ENCODE data around the gene ADAMTS17.
"Not testable (repeated sequence)": the region's sequence is repeated elsewhere in the genome, so short reads cannot be mapped to it uniquely, and the experiment has no call there.

The ADAMTS17 gene

DNA sequence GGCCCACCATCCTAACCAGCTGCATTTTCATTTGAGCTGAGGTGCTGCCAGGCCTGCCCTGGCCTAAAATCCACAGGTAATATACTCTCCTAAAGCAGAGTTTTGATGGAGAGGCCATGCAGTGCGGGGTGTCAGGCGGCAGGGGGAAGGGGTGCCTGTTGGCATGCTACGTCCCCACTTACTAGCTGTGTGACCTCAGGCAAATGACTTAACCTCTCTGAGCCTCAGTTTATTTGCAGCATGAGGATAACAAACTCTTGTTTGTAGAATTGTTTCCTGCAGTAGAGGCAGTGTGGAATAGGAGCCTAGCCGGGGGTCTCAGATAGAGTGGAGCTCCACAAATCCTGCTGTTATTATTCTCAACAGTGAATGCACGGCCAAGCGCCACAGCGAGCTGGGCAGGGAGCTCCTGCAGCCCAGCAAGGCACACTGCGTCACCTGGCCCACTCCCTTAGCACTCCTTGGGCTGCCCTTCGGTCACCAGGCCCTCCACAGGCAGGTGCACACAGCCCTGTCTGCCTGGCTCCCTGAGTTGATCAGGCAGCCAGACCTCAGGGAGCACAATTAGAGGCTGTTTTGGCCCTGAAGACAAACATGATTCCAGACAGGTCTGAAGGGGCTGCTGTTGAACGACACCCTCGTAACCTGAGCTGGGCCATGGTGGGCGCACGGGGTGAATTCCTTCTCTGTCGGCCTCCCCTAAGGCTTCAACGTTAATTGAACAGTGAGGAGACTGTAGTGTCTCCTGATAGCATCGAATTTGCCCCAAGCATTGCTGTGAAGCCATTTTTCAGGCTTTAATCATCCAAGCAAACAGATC is 359.7 kb downstream of the ADAMTS17 start:
- DNase-seq: no peak

DNA sequence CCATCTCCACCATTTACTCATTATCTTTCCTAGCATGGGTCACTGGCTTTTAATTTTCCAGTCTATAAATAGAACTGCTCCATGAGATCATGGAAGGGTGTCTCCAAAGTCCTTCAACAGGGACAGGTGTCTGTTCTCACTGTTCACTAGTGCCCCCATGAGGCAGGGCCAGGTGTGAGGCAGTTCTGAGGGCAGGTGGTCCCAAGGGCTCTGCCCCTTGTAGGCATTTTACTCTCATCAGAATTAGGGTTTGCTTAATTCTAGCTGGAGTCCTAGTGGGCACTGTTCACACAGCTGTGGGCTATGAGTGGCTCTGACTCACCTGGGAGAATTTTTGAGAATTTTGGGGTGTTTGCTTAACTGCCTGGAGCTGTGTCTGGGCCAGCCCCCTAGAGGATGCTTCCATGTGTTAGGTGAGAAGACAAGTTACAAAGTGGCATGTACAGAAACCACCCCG is 360.6 kb downstream of the ADAMTS17 start:
- no peak for DNase-seq

DNA sequence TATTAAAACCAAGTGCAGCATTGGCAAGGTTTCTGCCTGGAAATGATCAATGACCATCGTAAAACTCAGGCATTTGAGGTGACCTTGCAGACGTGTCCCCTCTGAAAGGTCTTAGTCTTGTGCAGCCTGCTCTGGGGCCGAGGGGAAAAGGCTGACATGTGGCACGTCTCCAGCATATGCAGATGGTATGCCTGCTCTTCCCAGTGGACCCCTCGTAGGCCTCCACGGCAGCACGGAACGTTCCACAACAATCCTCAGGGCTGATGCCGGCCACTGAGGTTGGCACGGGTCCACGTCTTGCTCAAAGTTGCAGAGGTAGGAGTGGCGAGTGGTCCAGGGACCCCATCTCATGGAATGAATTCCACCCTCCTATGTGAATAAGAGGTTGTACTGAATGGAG is 361.0 kb downstream of the ADAMTS17 start:
- no peak for DNase-seq

DNA sequence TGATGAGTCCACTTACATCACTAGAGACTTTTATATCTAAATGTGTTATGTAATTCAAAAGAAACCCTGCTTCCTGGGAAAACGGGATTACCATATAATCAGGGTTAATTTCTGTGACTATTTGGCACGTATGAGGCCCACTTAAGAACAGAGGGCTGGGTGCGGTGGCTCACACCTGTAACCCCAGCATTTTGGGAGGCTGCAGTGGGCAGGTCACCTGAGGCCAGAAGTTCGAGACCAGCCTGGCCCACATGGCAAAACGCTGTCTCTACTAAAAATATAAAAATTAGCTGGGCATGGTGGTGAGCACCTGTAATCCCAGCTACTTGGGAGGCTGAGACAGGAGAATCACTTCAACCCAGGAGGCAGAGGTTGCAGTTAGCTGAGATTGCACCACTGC is 361.9 kb downstream of the ADAMTS17 start:
- DNase-seq: not testable (repeated sequence)

DNA sequence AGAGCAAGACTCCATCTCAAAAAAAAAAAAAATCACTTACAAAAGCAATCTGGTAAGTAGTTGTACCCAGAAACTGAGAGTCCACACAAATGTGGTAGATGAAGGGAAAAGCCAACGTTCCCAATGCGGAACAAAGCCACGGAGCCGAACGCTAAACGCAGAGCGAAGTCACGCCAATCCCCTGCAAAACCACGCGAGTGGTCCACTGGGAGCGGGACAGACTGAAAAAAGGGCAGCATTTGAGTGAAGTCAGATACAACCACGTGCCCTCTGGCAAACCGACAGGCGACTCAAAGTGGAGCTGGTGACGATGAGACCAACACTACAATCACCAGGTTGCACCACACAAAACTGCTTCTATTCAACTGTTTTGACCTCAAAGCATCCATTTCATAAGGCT is 362.4 kb downstream of the ADAMTS17 start:
- no peak for DNase-seq

DNA sequence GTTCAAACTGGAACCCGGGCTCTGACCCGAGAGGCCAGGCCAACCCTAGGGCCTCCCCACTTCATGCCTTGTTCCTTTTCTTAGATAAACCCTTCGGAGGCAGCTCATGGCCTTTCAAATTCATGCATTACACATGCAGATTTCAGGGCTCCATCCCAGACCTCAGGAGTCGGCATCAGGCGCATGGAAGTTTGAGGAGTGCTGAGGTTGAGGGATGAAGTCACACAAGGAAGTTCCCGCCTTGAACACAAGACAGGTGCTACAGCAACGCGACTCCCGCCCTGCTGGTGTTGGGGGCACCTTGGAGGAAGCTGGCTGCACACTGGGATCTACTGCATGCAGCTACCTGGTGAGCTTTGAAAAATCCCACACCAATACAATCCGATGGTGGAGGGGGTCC is 363.3 kb downstream of the ADAMTS17 start:
- DNase-seq: no peak

DNA sequence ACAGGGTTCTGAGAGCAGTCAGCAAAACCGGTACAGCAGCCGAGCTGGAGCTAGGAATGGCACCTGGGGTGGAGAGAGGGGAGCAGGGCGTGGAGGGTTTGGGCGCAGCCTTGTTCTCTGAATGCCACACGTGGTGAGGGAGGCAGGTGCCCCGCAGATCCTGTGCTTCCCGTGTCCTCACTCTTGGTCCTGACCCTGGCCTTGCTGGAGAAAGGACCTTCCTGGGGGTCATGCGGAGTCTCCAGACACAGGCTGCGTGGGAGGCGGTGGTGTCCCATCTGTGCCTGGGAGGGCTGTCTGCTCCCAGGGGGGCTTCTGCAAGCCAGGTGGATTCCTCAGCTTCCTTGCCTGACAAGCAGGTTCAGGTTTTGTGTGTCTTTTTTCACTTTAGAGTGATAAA is 363.8 kb downstream of the ADAMTS17 start:
- DNase-seq: no peak

DNA sequence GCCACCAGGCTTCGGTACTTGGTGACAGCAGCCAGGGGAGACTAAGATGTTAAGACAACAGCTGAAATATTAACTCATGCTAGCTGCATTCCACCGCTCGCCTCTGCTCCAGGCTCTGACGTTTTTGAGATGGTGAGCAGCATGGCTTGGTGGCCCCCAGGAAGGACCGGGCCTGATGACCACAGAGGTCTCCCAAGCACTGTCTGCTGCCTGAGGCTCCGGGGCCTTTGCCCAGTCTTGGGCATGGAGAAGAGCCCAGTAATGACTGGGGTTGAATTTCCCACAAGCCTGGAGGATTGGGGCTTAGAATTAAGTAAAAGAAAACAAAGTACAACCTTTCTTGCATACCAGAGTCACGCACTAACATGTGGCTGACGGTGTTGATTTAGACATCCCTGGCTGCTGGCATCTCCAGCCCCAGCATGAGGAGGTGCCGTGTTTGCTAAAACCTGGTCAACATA is 364.9 kb downstream of the ADAMTS17 start:
- no peak for DNase-seq

DNA sequence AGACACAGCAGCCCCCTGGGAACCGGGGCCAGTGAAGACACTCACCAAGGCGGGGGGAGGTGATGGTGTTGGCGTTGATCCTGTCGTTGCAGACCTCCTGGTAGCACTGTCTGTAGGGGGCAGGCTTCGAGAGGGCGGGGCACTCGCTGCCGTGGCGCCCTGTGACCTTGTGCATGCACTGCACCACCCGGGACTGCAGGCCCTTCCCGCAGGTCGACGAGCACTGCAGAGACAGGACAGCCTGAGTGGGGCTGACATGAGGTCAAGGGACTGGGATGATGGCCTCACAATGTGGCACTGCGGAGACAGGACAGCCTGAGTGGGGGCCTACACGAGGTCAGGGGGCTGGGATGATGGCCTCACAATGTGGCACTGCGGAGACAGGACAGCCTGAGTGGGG is 365.8 kb downstream of the ADAMTS17 start:
- DNase-seq: no peak

DNA sequence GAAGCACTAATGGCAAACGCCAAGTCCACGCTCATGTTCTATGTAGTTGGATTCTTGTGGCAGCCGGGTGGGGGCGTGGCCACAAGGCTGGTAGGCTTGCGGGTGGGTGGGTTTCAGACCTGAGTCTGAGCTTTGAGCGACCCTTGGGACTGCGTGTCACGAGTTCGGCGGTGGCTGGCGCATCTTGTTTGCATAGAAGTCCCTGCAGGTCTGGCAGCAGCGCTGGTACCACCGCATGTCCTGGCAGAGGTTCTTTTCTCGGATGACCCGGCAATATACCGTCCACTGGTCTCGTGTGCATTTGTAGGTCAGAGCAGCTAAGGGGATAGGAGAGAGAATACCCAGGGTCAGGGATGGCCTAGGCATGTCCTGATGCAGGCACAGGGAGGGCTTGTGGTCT is 367.5 kb downstream of the ADAMTS17 start:
- no peak for DNase-seq

DNA sequence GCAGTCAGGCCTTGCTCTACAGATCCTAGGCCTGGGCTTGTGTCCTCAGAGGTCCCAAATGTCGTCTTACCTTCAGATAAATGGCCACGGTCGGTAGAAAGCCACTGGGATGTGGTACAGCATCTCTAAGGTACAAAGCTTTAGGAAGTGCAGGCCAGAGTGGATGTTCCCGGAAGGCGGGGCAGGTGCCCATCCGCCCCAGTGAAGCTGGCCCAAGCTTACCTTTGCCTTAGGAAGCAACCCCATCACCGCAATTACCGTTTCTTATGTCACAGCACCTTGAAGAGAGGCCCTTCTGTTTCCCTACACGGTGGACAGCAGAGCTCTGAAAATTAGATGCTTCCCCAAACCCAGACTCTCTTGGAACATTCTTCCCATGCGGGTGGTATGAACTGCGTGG is 368.4 kb downstream of the ADAMTS17 start:
- DNase-seq: no peak

DNA sequence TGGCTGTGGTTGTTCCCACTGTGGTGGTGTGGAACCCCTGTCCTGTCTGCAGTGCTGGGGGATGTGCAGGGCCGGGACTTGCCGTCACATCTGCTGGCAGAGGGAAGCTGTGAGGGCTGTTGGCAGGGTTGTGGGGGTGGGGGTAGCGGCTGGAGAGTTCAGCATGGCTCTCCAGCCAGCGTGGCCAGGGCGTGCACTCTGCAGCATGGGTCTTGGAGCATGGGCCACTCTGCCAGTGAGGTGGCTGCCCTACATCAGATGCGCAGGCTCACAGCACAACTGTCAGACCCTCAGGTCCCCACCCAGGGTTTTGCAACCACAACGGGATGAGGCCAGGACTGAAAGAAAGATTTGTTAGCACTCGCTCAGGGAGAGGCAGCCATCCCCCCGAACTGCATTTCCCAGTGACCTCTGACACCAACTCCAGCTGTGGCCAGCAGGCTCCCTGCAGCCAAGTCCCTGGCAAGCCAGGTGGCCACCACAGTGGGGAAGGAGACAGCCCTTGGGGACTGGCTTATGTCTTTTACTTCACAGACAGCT is 370.8 kb downstream of the ADAMTS17 start:
- no peak for DNase-seq

DNA sequence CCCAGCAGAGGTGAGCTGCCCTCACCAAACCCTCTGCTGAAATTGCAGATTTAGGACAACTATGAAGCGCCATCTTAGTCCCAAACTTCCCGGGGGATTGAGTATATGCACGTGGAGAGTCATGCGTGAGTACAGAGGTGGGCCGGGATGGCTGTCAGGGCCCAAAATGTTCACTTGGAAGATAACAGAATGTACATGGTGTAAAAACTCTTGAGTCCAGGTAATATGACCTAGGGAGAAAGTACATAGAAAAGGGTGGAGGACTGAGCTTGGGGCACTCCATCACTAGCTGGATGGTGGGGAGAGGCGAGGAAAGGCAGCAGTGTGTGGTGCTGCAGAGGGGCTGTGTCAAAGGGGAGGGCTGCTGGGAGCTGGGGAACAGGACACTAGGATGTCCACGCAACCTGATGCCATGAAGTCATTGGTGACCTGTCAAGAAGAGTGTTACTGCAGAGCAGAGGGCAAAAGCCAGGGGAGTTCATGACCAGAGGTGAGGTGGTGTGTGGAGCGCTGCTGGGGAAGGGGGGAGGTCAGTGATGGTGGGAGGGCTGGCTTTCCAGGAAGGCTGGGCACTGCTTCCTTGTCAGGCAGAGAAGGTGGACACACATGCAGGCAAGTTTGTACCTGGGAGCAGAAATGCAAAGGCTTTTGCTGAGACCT is 372.4 kb downstream of the ADAMTS17 start:
- DNase-seq: no peak

DNA sequence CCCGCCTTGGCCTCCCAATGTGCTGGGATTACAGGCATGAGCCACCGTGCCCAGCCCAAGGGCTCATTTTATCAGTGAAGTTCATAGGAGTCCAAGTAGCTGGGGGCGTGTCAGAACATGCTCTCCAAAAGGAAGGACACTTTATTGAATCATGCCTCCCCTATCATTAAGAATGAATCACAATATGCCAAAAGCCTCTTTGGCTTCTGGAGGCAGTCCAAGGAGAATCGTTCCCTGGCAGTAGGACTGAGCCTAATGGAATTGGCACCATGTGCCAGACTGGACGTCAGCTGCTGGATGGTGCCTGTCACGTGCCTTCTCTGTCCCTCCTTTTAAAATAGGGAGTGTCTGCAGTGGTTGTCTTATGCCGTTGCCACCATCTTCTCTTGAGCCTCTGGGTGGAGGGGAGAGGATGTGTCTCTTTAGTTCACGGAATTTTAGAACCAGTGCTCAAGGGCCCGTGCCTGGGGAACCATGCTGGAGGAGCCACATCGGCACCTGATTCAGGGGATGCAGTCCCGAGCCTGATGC is 373.9 kb downstream of the ADAMTS17 start:
- DNase-seq: no peak

DNA sequence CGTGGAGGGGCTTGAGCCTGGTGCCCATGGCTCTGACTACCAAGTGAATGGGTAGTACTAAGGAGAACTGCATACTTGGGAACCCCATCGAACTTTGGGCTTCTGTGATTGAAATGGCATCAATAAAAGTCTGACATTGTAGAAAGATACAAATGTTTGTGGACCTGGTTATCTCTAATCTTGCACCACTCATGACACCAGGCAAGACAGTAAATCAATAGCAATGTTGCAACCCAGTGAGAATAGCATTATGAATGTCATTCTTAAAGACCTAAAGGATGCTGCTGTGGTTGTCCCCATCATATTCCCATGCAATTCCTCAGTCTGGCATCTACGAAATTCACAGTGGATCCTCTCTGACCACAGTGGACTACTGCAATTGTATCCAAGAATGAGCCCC is 375.0 kb downstream of the ADAMTS17 start:
- DNase-seq: no peak

DNA sequence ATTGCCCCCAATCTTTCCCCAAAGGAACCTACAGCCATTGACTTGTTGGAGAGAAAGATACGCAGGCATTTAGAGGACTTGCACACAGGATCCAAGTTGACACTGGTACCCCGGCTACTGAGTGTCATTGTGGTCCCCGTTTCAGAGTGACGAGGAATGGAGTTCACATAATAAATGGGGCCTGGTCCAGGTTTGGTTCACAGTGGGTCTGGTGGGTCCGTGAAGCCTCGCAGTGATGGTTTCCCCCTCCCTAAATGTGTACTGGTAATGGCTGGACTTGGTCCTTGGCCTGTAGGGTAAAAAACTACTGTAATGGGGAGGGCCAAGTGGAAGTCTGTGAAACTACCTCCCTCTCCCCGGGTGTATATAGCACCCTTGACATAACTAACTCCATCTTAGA is 376.4 kb downstream of the ADAMTS17 start:
- DNase-seq: no peak

DNA sequence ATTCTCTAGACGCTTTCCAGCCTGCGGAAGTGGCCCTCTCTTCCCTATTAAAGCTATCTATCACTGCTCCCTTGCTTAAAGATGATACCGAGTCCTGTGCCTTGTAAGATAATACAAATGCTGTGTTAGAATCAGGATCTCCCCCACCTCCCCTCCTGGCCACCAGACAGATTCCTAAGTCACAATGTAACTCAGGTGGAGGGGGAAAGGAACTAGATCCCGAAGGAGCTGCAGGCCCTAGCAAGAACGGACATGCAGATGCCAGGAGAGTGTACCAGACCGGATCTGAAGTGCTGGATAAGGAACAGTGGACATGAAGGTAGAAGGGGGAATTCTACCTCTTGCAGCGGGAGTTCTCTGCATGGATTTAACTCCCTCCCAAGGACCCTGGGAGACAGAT is 377.8 kb downstream of the ADAMTS17 start:
- no peak for DNase-seq

DNA sequence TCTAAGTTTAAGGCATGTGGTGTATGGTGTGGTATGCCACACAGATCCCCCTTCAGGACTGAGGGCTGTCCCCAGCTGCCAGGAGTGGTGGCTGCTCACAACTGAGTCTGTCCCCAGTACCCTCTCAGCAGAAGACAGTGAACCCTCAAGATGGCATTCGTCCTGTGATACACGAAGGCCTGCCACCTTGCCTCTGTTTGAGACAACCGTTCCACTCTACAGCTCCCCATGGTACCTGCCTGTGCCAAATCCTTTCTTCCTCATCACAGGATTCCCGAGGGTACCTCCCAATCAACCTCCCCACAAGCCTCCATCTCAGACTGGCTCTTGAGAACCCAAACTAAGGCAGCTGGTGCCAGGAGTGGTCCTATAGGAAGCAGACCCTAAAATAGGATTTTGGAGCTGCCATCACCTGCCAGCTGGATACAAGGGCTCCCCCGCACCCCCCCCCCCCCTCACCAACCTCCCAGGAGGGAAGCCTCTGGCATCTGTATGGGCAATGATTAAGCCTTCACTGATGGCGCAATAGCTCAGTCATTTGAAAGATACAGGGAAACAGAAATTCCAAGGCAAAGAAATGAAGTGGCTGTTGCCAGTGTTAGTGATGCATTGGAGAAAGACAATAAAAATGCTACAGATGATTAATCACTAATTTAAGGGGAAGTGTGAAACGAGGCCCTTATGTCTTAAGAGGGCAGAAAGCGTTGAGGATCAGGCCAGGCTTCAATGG is 378.5 kb downstream of the ADAMTS17 start:
- DNase-seq: no peak

DNA sequence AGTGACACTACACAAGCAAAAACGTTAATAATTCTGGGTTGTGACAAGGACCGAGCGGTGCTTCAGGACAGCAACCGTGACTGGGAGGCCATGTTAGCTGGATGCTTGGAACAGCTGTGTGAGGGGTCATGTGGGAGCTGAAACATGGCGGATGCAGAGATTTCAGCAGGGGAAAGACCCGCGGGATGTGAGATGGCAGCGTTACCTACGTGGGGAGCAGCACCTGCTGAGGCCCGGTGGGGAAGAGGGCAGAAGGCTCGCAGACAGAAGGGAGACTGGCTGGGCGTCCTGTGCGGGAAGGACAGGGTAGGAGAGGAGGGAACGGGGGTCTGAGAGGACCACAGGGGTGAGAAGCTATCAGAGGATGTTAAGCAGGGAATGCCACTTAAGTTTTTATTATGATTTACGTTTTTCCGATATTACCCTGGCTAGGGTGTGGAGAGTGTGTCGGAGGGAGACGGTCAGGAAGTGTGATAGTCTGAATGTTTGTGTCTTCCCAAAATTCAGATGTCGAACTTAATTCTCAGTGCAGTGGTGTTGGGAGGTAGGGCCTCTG is 379.7 kb downstream of the ADAMTS17 start:
- DNase-seq: no peak

DNA sequence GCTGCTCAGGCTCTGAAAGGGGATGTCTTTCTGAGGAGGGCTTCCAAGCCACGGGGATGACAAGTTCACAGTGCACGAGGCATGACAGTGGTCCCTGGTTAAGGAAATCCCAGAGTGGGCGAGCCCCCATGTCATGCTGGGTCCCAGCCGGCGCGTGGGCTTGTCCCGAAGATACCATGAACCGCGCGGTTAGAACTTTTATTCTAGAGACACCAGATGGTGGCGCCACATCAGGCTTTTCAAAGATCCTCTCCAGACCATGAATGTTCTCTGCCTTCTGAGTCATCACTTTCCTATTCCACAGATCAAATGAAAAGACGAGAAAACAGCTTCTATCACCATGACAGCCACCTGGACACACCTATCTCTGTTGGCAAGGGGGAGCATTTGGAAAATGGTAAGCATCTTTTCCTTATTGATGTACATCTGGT is 380.7 kb downstream of the ADAMTS17 start:
- peak in 1 of 2 donors; percentile 2 for DNase-seq

DNA sequence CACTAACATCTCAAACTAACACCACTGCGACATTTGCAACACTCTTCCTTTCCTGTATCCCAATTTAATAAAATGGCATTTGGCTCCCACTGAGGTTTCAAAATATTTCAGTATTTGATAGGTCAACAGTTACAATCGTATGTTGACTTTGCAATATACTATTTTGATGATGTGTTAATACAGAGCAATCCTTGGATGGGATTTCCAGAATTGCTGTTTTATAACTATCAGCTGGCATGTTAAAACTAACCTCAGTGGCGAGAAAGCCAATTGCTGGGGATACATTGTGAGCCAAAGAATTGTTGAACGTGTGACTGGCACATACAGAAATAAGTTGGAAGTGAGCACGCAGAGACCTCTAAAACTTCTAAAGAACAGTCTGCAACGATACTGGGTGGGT is 382.4 kb downstream of the ADAMTS17 start:
- DNase-seq: no peak

DNA sequence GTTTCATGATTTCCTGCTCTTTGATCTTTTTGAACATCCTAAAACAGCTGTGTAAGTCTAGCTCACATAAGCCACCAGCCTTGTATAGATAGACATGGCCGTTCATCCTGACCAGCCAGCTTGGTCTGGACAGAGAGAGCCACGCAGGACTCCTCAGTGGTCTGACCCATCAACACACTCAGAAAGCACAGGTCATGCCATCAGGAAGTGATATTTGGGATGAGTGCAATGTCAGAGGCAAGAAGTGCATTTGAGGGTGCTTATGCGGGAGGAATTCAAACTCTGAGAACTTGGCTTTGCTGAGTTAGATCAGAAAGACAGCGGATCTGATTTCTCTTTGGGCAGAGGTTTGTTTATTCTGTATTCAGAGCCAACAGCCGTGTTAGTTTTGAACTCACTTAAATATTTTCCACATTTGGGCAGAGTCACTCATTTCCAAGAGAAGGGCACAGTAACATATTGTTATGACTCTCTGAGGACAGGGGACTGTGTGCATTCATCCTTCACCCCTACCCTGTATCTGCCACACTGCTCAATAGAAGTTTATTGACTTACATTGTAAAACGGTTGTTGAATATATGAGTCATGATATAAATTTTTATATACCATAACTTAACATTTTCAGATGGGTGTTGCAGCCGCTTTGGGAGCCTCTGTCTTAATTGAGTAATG is 383.2 kb downstream of the ADAMTS17 start:
- no peak for DNase-seq

All from inflammatory macrophage treated with lipopolysaccharide for 1 hour (primary cell).